ENCODE results near the gene JUND.

The JUND gene

GRCh38 chr19:18289471-18290301 is 8.3 kb upstream of the JUND start:
- DNase-seq: no peak

DNA sequence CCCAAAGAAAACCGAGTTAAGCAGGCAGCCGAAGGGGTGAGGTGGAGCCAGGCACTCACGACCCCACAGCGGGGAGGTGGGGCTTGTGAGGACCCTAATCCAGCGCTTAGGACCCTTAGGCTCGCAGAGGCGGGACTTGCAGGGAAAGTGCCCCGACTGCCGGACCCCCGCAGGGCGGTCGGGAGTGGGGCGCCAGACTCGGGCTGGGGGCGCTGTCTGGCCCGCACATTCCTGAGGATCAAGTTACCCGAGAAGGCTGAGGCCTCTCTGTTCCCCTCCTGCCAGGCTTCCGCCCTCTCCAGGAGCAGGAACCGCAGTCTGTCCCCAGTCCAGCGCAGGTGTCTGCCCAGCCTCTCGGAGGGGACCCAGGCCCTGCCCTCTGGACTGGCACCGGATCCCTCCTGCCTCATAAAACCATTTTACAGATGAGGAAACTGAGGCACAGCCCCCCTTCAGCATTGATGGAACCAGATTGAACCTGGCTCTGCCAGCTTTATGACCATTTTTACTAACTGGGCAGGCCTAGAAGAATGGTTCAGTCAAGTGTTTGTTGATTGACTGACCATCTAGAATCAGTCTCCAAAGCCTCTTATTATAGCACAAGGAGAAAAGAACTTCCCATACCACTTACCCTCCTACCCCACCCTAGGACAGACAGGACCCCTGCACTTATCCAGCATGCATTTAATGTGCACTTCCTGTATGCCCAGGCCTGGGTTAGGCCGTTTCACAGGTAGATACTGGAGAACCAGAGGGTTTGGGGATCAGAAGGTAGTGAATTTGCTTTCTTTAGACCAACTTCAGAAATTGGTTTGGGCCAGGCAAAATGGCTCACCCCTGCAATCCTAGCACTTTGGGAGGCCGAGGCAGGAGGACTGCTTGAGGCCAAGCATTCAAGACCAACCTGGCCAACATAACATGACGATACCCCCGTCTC is 6.7 kb upstream of the JUND start:
- DNase-seq: no peak

DNA sequence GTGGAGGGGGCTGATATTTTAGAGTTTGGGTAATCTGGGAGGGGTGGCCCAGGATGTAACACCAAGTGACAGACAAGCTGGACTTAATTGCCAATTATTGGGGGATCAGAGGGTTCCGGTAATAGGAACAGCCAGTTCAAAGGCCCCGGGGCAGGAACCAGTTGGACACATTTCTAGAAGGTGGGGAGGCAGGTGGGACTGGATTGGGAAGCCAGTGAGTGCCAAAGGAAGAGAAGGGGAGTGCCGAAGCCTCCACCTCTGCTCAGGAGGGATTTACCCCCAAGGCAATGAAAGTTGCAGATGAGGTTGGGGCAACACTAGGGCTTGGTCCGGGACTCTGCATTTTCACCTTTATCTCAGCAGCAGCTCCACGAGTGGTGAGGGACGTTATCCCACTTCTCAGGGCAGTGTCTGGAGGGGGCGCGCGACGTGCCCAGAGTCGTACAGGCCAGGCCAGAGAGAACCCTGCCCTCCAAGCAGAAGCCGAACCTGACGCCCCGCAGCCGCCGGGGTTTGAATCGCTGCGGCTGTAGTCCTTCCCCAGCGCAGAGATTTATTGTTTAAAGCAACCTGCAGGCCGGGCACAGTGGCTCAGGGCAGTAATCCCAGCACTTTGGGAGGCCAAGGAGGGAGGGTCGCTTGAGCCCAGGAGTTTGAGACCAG is 5.7 kb upstream of the JUND start:
- DNase-seq: no peak

- no peak for DNase-seq
Observed at GRCh38 chr19:18284712-18285360, 3.4 kb upstream of the JUND start.

DNA sequence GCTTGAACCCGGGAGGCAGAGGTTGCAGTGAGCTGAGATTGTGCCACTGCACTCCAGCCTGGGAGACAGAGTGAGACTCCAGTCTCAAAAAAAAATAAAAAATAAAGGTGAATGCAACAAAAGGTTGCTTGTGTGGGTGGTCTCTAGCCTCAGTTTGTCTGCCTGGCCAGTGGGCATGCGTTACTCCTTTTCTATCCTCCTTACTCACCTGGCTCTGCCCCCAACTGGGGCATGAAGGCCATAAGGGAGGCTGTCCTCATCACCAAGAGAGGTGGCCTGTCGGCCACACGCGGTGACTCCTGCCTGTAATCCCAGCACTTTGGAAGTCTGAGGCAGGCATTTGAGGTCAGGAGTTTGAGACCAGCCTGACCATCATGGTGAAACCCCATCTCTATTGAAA is 1.9 kb upstream of the JUND start:
- DNase-seq: no peak

GRCh38 chr19:18282788-18283141 is 1.3 kb upstream of the JUND start:
- no peak for DNase-seq

- DNase-seq: no peak
Observed at GRCh38 chr19:18282021-18282787, 782 bp upstream of the JUND start.

GRCh38 chr19:18280247-18281081 is 958 bp downstream of the JUND start:
- peak; percentile 94 to 98 for DNase-seq

DNA sequence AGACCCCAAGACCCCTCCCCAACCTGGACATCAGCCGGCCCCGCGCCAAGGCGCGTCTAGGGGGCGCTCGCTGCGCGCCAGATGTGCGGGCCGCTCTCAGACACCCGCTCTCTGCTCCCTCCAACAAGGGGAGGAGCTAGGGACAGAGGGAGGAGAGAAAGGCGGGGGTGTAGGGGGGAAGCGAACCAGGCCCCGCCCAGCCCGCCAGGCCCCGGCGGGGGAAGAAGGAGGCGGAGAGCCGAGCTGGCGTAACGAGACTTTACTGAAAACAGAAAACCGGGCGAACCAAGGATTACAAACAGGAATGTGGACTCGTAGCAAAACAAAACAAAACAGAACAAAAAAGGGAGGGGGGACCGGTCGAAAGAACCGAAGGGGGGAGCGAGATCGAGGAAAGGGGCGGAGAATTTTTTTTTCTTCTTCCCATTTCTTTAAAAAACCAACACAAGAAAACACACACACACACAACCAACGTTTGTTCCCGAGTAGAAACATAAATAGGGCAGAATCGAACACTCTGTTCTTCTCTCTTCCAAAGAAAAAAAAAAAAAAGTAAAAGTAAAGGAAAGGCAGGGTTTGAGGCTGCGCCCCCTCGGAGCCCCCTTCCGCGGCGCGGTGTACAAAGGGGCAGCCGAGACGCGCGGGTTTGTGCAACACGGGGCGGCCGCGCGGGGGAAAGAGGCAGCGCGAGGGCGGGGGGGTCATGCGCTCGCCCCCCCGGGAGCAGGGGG is 1.7 kb downstream of the JUND start:
- peak; percentile 96 to 97 for DNase-seq

- no peak for DNase-seq
Observed at GRCh38 chr19:18279266-18279515, 2.2 kb downstream of the JUND start.

GRCh38 chr19:18278521-18279265 is 2.7 kb downstream of the JUND start:
- DNase-seq: no peak

DNA sequence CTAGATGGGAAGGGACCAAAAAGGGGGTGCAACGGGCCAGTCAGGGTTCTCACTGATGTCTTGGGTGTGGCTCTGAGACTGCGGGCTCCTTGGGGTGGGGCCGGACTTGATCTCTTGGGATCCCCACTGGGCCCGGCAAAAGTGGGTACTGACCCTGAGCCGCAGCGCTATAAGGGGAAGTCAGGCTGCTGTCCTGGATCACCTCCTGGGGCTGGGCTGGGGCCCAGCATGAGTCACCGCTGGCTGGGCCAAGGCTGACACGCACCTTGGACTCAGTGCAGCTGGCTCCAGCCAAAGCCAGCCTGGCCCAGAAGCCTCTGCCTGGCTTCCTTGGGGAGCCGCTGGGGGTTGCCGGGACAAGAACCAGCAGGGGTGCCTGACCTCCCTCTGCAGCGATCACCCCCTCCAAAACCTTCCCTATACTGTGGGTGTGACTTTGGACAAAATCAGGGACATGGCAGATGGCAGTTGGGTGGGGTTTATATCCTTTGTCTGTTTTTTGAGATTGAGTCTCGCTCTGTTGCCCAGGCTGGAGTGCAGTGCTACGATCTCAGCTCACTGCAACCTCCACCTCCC is 6.6 kb downstream of the JUND start:
- no peak for DNase-seq

- DNase-seq: no peak
Observed at GRCh38 chr19:18274219-18274780, 7.1 kb downstream of the JUND start, which contains the start of gene IQCN. IQCN (minus strand) TSS chr19:18274452; CDS start chr19:18269478, 4,974 bp downstream.

DNA sequence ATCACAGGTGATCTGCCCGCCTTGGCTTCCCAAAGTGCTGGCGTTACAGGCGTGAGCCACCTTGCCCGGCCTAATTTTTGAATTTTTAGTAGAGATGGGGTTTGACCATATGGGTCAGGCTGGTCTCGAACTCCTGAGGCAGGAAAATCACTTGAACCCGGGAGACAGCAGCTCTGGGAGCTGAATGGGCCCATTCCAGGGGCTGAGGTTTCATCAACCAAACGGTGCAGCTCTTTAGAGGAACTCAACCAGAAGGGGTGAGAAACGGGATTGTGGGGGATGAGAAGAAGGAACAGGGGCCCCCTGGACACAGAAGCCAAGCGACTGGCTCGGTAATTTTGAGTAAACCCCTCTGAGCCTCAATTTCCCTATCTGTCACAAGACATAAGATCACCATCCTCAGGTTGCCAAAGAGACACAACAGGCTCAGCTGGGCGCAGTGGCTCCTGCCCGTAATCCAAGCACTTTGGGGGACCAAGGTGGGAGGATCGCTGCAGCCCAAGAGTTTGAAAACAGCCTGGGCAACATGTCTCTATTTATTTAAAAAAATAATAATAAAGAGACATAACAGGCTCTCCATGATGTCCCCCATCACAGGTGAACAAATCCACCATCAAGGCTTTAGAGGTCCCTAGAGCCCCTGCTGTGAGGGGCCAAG is 7.7 kb downstream of the JUND start:
- no peak for DNase-seq

DNA sequence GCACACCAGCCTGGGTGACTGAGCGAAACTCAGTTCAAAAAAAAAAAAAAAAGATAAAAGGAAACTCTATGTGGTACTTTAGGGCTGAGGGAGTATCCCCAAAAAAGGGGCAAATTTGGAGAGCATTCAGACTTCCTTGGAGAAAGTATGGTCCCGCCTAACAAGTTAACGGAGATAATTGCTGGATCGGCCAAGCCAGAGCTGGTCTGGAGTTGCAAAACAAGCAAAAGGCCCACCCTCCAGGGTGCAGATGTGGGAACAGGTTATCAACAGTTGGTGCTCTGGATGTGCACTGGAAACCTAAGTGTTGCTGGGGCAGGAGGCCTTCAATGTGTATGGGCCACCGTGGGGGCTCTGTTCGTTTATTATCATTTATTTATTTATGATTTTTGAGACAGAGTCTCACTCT is 10.0 kb downstream of the JUND start:
- no peak for DNase-seq

GRCh38 chr19:18270326-18270725 is 11.1 kb downstream of the JUND start:
- DNase-seq: no peak

DNA sequence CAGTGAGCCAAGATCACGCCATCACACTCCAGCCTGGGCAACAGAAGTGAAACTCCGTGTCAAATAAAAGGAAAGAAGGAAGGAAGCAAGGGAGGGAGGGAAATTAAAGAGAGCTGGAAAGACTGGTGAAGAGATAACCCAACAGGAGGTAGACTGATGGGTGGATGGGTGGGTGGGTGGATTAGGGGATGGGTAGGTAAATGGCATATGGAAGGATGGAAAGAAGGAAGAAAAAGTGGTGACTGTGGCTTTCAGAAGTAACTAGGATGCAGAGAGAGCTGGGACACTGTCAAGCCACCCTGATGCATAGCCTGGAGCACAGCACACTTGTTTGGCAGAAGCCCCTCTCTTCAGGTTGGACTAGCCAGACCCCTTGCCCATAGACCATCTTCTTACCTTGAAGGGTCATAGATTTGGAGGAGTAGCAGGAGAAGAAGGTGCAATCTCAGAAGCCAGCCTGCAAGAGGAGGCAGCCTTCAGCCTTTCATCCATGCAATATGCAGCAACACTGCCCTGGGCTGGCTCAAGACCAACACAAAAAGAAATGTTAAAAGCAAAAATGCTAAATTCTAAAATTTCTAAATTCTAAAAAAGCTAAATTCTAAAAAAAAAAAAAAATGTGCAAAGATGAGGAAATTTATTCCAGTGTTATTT is 12.2 kb downstream of the JUND start:
- DNase-seq: no peak
